HG02884 (cell line): ENCODE data around the gene TANK.
"Not testable (repeated sequence)": the region's sequence is repeated elsewhere in the genome, so short reads cannot be mapped to it uniquely, and the experiment has no call there.

Experiments
- ATAC-seq: cut with Tn5 transposase; IDR thresholded peaks from one replicate; pipeline ENCODE4 v1.9.1; 2021; ENCODE audit warnings: mild to moderate bottlenecking, moderate library complexity; ENCODE audit not compliant: unreplicated experiment

The TANK gene

GRCh38 chr2:161132384-161132783, 27.8 kb upstream of the TANK start:
- ATAC-seq, result not testable (repeated sequence)

- ATAC-seq, result no peak
These were observed 26.9 kb upstream of the TANK start for GRCh38 chr2:161133366-161133765.

- ATAC-seq, result no peak
These were observed 25.4 kb upstream of the TANK start for GRCh38 chr2:161134547-161135518.

GRCh38 chr2:161135951-161136593, 24.2 kb upstream of the TANK start:
- no peak for ATAC-seq

GRCh38 chr2:161136696-161137324, 23.4 kb upstream of the TANK start:
- ATAC-seq, result peak; percentile 80

- no peak for ATAC-seq
These were observed 21.8 kb upstream of the TANK start for GRCh38 chr2:161138429-161138828.

- ATAC-seq, result peak; percentile 36
These were observed 20.9 kb upstream of the TANK start for GRCh38 chr2:161139098-161139987.

- peak; percentile 43 for ATAC-seq
These were observed 19.2 kb upstream of the TANK start for GRCh38 chr2:161141033-161141432.

- ATAC-seq, result no peak
These were observed 13.9 kb upstream of the TANK start for GRCh38 chr2:161146209-161146775.

- ATAC-seq, result no peak
These were observed 13.2 kb upstream of the TANK start for GRCh38 chr2:161146996-161147395.

GRCh38 chr2:161147856-161148255, 12.4 kb upstream of the TANK start:
- ATAC-seq, result peak; percentile 52

- ATAC-seq, result no peak
These were observed 9.5 kb upstream of the TANK start for GRCh38 chr2:161150704-161151103.

- ATAC-seq, result no peak
These were observed 7.9 kb upstream of the TANK start for GRCh38 chr2:161152302-161152701.

GRCh38 chr2:161158882-161159281, 1.3 kb upstream of the TANK start:
- ATAC-seq, result no peak

- ATAC-seq, result no peak
These were observed 587 bp upstream of the TANK start for GRCh38 chr2:161159456-161160225.

GRCh38 chr2:161161074-161161706, 962 bp downstream of the TANK start:
- peak; percentile 32 for ATAC-seq

- no peak for ATAC-seq
These were observed 3.2 kb downstream of the TANK start for GRCh38 chr2:161163440-161163839.

GRCh38 chr2:161164161-161164560, 3.9 kb downstream of the TANK start:
- no peak for ATAC-seq

GRCh38 chr2:161165266-161165665, 5.0 kb downstream of the TANK start:
- no peak for ATAC-seq
